Kidney epithelial cell (primary cell): ENCODE results near the gene GPR137B. TPM values are rescaled to one million over a fixed set of nuclear protein-coding genes. Genes with fewer than 3 reads are reported as not detected.

ENCODE experiments used
- DNase-seq: peaks from one replicate; pipeline ENCODE4 v3.0.0-alpha.2; 2010; ENCODE audit warnings: low read depth
- H3K27me3 ChIP-seq: 2 replicates; pipeline ENCODE4 v1.6.0; 2011; ENCODE audit warnings: low read length; ENCODE audit not compliant: control insufficient read depth, insufficient read depth
- H3K36me3 ChIP-seq: 2 replicates; pipeline ENCODE4 v1.5.1; 2011; ENCODE audit warnings: low read length; ENCODE audit not compliant: control insufficient read depth, insufficient read depth
- H3K4me3 ChIP-seq: 2 replicates; pipeline ENCODE4 v1.5.1; 2011; ENCODE audit warnings: low read depth, mild to moderate bottlenecking, control low read depth, low read length
- CTCF ChIP-seq: IDR thresholded peaks from 2 replicates; pipeline ENCODE4 v1.5.1; 2011; ENCODE audit warnings: mild to moderate bottlenecking, moderate library complexity, low read length, control low read depth, inconsistent platforms; ENCODE audit not compliant: insufficient read depth, poor library complexity, severe bottlenecking
- total RNA-seq: library from RNA; depleted of rRNA; stranded (reverse); fragments of >200 nt; gene quantifications from 2 replicates; pipeline ENCODE4 v1.2.3, GENCODE V29; 2015

GPR137B gene
- total RNA-seq, 1 donor from 2014 or later = 26.8 TPM

- TF ChIP-seq CTCF = no peak
- no peak for DNase-seq
- no peaks in the 10 kb centered on the region for H3K27me3 ChIP-seq
- no peak overlapping the region for H3K4me3 ChIP-seq
- no peaks in the 10 kb centered on the region for H3K36me3 ChIP-seq
These were observed 7.4 kb downstream of the GPR137B start for GRCh38 chr1:236149696-236150228.

- Histone ChIP-seq H3K27me3 (no peaks in the 10 kb centered on the region), H3K4me3 (no peak overlapping the region), H3K36me3 (no peaks in the 10 kb centered on the region)
- TF ChIP-seq CTCF = no peak
- no peak for DNase-seq
These were observed 8.1 kb downstream of the GPR137B start for GRCh38 chr1:236150311-236150955.

GRCh38 chr1:236150986-236151385, 8.6 kb downstream of the GPR137B start:
- DNase-seq = no peak
- no peak for TF ChIP-seq CTCF
- H3K4me3 ChIP-seq = no peak overlapping the region
- no peaks in the 10 kb centered on the region for H3K36me3 ChIP-seq
- H3K27me3 ChIP-seq = no peaks in the 10 kb centered on the region

GRCh38 chr1:236151739-236152424, 9.5 kb downstream of the GPR137B start:
- no peaks in the 10 kb centered on the region for H3K27me3 ChIP-seq
- no peak for TF ChIP-seq CTCF
- no peak overlapping the region for H3K4me3 ChIP-seq
- DNase-seq = no peak
- H3K36me3 ChIP-seq = no peaks in the 10 kb centered on the region

- H3K4me3 ChIP-seq = no peak overlapping the region
- DNase-seq = no peak
- H3K27me3 ChIP-seq = no peaks in the 10 kb centered on the region
- no peak for TF ChIP-seq CTCF
- H3K36me3 ChIP-seq = no peaks in the 10 kb centered on the region
These were observed 11.8 kb downstream of the GPR137B start for GRCh38 chr1:236154126-236154525.
